ENCODE data around the gene NLRP10.

Gene NLRP10

GRCh38 chr11:7965386-7965785, at the start of gene NLRP10:
NLRP10 (minus strand) TSS chr11:7965447; CDS start chr11:7963495, 1,952 bp downstream.
- DNase-seq (ENCODE audit: low spot score) = no peak
- no peak for TF ChIP-seq CTCF (IDR thresholded peaks at IDR 0.05; ENCODE audit: borderline replicate concordance, control extremely low read depth, extremely low read depth, insufficient read depth, missing control alignments)
- in situ Hi-C loops (cut with MboI; ENCODE audit: low sequenced_read_pairs, unreplicated experiment) = no loop called here

- DNase-seq (ENCODE audit: low spot score) = no peak
- no peak for TF ChIP-seq CTCF (IDR thresholded peaks at IDR 0.05; ENCODE audit: borderline replicate concordance, control extremely low read depth, extremely low read depth, insufficient read depth, missing control alignments)
- in situ Hi-C loops (cut with MboI; ENCODE audit: low sequenced_read_pairs, unreplicated experiment) = no loop called here
Measured at GRCh38 chr11:8013833-8014232, 48.6 kb upstream of the NLRP10 start.

- no peak for DNase-seq (ENCODE audit: low spot score)
- in situ Hi-C loops (cut with MboI; ENCODE audit: low sequenced_read_pairs, unreplicated experiment) = no loop called here
- TF ChIP-seq CTCF (IDR thresholded peaks at IDR 0.05; ENCODE audit: borderline replicate concordance, control extremely low read depth, extremely low read depth, insufficient read depth, missing control alignments) = no peak
Measured at GRCh38 chr11:8011981-8012444, 46.8 kb upstream of the NLRP10 start.

GRCh38 chr11:8011371-8011770, 46.1 kb upstream of the NLRP10 start:
- in situ Hi-C loops (cut with MboI; ENCODE audit: low sequenced_read_pairs, unreplicated experiment) = no loop called here
- TF ChIP-seq CTCF (IDR thresholded peaks at IDR 0.05; ENCODE audit: borderline replicate concordance, control extremely low read depth, extremely low read depth, insufficient read depth, missing control alignments) = no peak
- DNase-seq (ENCODE audit: low spot score) = no peak

- DNase-seq (ENCODE audit: low spot score) = no peak
- TF ChIP-seq CTCF (IDR thresholded peaks at IDR 0.05; ENCODE audit: borderline replicate concordance, control extremely low read depth, extremely low read depth, insufficient read depth, missing control alignments) = no peak
- in situ Hi-C loops (cut with MboI; ENCODE audit: low sequenced_read_pairs, unreplicated experiment) = loop anchor here (10.0 kb wide), 1 partner anchor 85 kb away; no protein-coding TSS in a partner anchor
Measured at GRCh38 chr11:8009856-8010255, 44.6 kb upstream of the NLRP10 start.

- in situ Hi-C loops (cut with MboI; ENCODE audit: low sequenced_read_pairs, unreplicated experiment) = loop anchor here (10.0 kb wide), 1 partner anchor 87 kb away; no protein-coding TSS in a partner anchor
- TF ChIP-seq CTCF (IDR thresholded peaks at IDR 0.05; ENCODE audit: borderline replicate concordance, control extremely low read depth, extremely low read depth, insufficient read depth, missing control alignments) = no peak
Measured at GRCh38 chr11:8008212-8008611, 43.0 kb upstream of the NLRP10 start.

More at GRCh38 chr11:8008212-8008611, 43.0 kb upstream of the NLRP10 start:
- DNase-seq (ENCODE audit: low spot score) = no peak

Measured in GM13976 (cell line).